ENCODE results near the gene RPL5. TPM values are rescaled to one million over a fixed set of nuclear protein-coding genes. Genes with fewer than 3 reads are reported as not detected.

The RPL5 gene
- total and polyA plus RNA-seq, 2 donors (not counting 1 experiment from before 2014, with no cell fraction given) = 1,198 to 2,145 TPM

DNA sequence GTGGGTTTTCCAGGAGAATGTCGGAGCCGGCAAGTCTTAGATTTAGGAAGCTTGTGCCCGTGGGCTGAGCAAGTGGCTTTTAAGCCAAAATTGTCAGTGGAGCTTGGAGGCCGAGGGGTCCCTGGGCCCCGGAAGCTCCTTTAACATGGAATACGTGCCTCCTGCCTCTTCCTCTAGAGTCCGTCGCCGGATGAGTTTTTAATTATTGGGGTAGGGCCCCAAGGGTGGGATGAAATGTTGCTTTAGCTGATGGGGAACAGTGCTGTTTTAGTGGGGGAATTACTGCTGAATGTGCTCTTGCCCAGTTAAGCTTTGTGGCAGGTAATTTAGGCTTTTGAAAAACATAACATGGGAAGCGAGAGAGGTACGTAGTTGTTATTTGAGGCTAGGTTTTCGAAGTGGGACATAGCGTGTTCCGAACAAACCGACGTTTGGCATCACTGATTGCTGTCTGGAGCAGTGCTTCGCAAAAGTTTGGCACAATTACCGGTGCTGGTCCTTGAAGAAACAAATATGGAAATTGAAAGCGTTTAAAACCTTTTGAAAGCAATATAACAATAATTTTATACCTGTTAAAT is 786 bp downstream of the RPL5 start:
- no peaks in the 10 kb centered on the region for H3K4me1 ChIP-seq (ENCODE audit: control insufficient read depth, extremely low read depth, insufficient read depth, low read length)
- H3K4me3 ChIP-seq (replicated peaks in 1 of 4; ENCODE audit: control extremely low read depth in 1 of 4, insufficient read depth in 1 of 4, low read depth in 3 of 4, low read length in 4 of 4) = peak overlapping the region; percentile 94 to 99 (median 96)
- no peak overlapping the region for H2AFZ ChIP-seq (ENCODE audit: low read length)
- peaks cover 58% of the 10 kb centered on the region for H3K79me2 ChIP-seq (ENCODE audit: control insufficient read depth, insufficient read depth, low read length)
- H3K27ac ChIP-seq (ENCODE audit: insufficient read depth, low read length) = peak overlapping the region; percentile 91
- peak overlapping the region; percentile 84 for H3K9ac ChIP-seq (ENCODE audit: insufficient read depth, low read length)
- H3K9me3 ChIP-seq (ENCODE audit: control insufficient read depth, insufficient read depth, low read depth, low read length) = no peaks in the 10 kb centered on the region
- H3K4me2 ChIP-seq (ENCODE audit: extremely low read depth, insufficient read depth, low read length) = peak overlapping the region; percentile 96
- H3K36me3 ChIP-seq (ENCODE audit: control insufficient read depth, insufficient read depth, low read length) = peaks cover 7% of the 10 kb centered on the region
- no peak for TF ChIP-seq EZH2 (IDR thresholded peaks at IDR 0.05; ENCODE audit: low read length, missing control alignments)
- TF ChIP-seq, protein P1, sequence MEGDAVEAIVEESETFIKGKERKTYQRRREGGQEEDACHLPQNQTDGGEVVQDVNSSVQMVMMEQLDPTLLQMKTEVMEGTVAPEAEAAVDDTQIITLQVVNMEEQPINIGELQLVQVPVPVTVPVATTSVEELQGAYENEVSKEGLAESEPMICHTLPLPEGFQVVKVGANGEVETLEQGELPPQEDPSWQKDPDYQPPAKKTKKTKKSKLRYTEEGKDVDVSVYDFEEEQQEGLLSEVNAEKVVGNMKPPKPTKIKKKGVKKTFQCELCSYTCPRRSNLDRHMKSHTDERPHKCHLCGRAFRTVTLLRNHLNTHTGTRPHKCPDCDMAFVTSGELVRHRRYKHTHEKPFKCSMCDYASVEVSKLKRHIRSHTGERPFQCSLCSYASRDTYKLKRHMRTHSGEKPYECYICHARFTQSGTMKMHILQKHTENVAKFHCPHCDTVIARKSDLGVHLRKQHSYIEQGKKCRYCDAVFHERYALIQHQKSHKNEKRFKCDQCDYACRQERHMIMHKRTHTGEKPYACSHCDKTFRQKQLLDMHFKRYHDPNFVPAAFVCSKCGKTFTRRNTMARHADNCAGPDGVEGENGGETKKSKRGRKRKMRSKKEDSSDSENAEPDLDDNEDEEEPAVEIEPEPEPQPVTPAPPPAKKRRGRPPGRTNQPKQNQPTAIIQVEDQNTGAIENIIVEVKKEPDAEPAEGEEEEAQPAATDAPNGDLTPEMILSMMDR (conservative IDR thresholded peaks at IDR 0.05 in 1 of 2, IDR thresholded peaks at IDR 0.05 in 1 of 2; ENCODE audit: low read depth in 1 of 2, low read length in 2 of 2) = no peak
- H4K20me1 ChIP-seq (ENCODE audit: control insufficient read depth, extremely low read depth, insufficient read depth, low read length) = peaks cover 13% of the 10 kb centered on the region
- no peaks in the 10 kb centered on the region for H3K27me3 ChIP-seq (ENCODE audit: control insufficient read depth, insufficient read depth, low read length)
- DNase-seq (ENCODE audit: low read depth in 2 of 2) = peak; percentile 23 to 30

DNA sequence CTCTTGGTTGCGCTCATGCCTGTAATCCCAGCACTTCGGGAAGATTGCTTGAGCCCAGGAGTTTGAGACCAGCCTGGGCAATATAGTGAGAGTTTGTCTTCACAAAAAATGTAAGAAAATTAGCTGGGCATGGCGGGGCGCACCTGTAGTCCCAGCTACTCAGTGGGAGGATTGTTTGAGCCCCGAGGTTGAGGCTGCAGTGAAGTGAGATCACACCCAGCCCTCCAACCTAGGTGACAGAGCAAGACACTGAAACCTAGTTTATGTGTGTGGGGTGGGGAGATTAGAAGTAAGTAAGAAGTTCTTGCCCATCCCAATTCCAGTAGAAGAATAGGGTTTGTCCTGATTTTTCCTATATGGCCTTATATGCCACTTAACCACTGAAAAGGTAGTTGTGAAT is 2.0 kb downstream of the RPL5 start:
- Histone ChIP-seq H3K36me3 (ENCODE audit: control insufficient read depth, insufficient read depth, low read length) (peaks cover 7% of the 10 kb centered on the region), H3K4me3 (replicated peaks in 1 of 4; ENCODE audit: control extremely low read depth in 1 of 4, insufficient read depth in 1 of 4, low read depth in 3 of 4, low read length in 4 of 4) (peak overlapping the region; percentile 94 to 99 (median 96)), H3K4me2 (ENCODE audit: extremely low read depth, insufficient read depth, low read length) (peak overlapping the region; percentile 96), H2AFZ (ENCODE audit: low read length) (no peak overlapping the region), H3K79me2 (ENCODE audit: control insufficient read depth, insufficient read depth, low read length) (peaks cover 70% of the 10 kb centered on the region), H3K9ac (ENCODE audit: insufficient read depth, low read length) (no peak overlapping the region), H3K9me3 (ENCODE audit: control insufficient read depth, insufficient read depth, low read depth, low read length) (no peaks in the 10 kb centered on the region), H3K27me3 (ENCODE audit: control insufficient read depth, insufficient read depth, low read length) (no peaks in the 10 kb centered on the region), H3K4me1 (ENCODE audit: control insufficient read depth, extremely low read depth, insufficient read depth, low read length) (no peaks in the 10 kb centered on the region), H4K20me1 (ENCODE audit: control insufficient read depth, extremely low read depth, insufficient read depth, low read length) (peaks cover 13% of the 10 kb centered on the region), H3K27ac (ENCODE audit: insufficient read depth, low read length) (no peak overlapping the region)
- no peak for TF ChIP-seq EZH2 (IDR thresholded peaks at IDR 0.05; ENCODE audit: low read length, missing control alignments)
- TF ChIP-seq, protein P1 (conservative IDR thresholded peaks at IDR 0.05 in 1 of 2, IDR thresholded peaks at IDR 0.05 in 1 of 2; ENCODE audit: low read depth in 1 of 2, low read length in 2 of 2) = no peak
- DNase-seq (ENCODE audit: low read depth in 2 of 2) = no peak

DNA sequence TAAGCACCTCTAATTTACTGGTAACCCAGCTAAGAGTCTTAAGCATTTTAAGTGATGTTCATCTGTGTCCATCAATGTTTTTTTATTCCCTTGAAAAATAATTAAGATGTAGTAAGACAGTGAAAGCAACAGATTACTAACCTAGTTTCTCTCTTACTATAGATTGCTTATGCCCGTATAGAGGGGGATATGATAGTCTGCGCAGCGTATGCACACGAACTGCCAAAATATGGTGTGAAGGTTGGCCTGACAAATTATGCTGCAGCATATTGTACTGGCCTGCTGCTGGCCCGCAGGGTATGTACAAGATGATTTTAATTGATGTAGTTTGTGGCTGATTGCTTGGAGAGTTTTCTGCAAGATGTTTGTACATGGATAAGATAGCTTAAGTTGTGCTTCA is 2.8 kb downstream of the RPL5 start:
- Histone ChIP-seq H3K4me1 (ENCODE audit: control insufficient read depth, extremely low read depth, insufficient read depth, low read length) (no peaks in the 10 kb centered on the region), H3K4me3 (replicated peaks in 1 of 4; ENCODE audit: control extremely low read depth in 1 of 4, insufficient read depth in 1 of 4, low read depth in 3 of 4, low read length in 4 of 4) (peak overlapping the region in 2 of 4 experiments; percentile 95 to 98), H3K79me2 (ENCODE audit: control insufficient read depth, insufficient read depth, low read length) (peaks cover 77% of the 10 kb centered on the region), H3K27ac (ENCODE audit: insufficient read depth, low read length) (no peak overlapping the region), H3K4me2 (ENCODE audit: extremely low read depth, insufficient read depth, low read length) (peak overlapping the region; percentile 70), H3K36me3 (ENCODE audit: control insufficient read depth, insufficient read depth, low read length) (peaks cover 7% of the 10 kb centered on the region), H3K9me3 (ENCODE audit: control insufficient read depth, insufficient read depth, low read depth, low read length) (no peaks in the 10 kb centered on the region), H3K27me3 (ENCODE audit: control insufficient read depth, insufficient read depth, low read length) (no peaks in the 10 kb centered on the region), H2AFZ (ENCODE audit: low read length) (no peak overlapping the region), H3K9ac (ENCODE audit: insufficient read depth, low read length) (no peak overlapping the region), H4K20me1 (ENCODE audit: control insufficient read depth, extremely low read depth, insufficient read depth, low read length) (peaks cover 13% of the 10 kb centered on the region)
- DNase-seq (ENCODE audit: low read depth in 2 of 2) = no peak
- TF ChIP-seq EZH2 (IDR thresholded peaks at IDR 0.05; ENCODE audit: low read length, missing control alignments) = no peak
- TF ChIP-seq, protein P1 (conservative IDR thresholded peaks at IDR 0.05 in 1 of 2, IDR thresholded peaks at IDR 0.05 in 1 of 2; ENCODE audit: low read depth in 1 of 2, low read length in 2 of 2) = no peak

Data from fibroblast of lung (primary cell).